ENCODE results near the gene RPA1.
A peak's percentile ranks its signal among the peaks of the same experiment; 100 is the strongest.
"Not testable (repeated sequence)": the region's sequence is repeated elsewhere in the genome, so short reads cannot be mapped to it uniquely, and the experiment has no call there.

Gene RPA1

DNA sequence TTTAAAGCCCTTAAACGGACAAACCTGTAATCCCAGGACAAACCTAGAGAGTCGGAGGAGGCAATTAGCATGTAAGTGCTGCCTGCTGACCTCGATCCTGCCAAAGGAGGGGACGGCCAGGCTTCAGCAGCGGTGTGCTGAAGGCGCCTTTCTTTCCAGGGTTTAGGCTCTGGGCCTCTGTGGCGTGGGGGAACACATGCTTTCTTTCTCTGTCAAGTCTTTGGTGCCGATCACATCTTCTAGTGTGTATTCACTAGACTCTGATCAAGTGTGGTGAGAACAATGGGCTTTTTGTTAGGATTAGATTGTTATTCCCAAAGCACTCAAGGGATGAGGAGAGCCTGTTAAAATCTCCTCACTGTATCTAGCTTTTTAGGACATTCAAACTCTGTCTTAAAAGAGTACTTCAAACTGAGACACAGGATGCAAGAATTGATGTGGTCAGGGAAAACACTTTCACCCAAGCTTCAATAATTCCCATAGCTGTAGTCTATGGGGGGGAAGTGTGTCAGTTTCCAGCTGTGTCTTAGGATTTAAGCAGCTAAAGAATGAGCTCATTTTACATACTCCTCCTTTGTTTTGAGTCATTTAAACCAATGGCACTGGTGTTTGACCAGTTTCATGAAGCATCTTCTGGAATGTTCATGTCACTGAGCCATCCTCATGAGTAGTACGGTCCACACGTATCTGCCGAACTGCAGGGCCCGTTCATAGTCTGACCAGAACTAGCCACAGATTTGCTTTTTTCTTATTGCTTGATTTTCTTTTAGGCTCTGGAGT, 51.2 kb downstream of the RPA1 start:
- DNase-seq: no peak

- peak; percentile 23 for DNase-seq
These were observed 53.0 kb downstream of the RPA1 start for GRCh38 chr17:1882836-1883235.

- DNase-seq: no peak
These were observed 53.7 kb downstream of the RPA1 start for GRCh38 chr17:1883536-1883935.

DNA sequence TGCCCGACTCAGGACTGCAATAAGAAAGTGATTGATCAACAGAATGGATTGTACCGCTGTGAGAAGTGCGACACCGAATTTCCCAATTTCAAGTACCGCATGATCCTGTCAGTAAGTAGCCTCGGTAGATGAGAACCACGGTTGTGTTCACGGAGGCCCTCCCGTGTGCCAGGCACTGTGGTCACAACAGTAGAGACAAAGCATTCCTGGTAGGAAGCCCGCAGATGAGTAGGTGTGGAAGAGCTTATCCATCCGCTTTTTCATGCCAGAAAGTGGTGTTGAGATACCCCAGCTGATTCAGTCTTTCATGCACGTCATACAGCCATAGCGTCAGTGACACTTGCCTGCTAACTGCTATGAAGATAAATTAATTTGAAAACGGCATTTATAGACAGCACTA, 58.9 kb downstream of the RPA1 start:
- DNase-seq: no peak

GRCh38 chr17:1890758-1891450, 61.1 kb downstream of the RPA1 start:
- no peak for DNase-seq

GRCh38 chr17:1894753-1895339, 65.0 kb downstream of the RPA1 start:
- DNase-seq: no peak

DNA sequence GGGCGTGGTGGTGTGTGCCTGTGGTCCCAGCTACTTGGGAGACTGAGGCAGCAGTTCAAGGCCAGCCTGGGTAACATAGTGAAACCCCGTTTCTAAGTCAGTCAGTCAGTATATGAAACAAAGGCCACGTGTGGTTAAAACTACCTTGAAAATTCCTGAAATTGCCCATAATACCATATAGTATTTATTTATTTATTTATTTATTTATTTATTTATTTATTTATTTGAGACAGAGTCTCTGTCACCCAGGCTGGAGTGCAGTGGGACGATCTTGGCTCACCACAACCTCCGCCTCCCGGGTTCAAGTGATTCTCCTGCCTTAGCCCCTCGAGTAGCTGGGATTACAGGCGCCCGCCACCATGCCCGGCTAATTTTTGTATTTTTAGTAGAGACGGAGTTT, 65.7 kb downstream of the RPA1 start:
- DNase-seq: not testable (repeated sequence)

- no peak for DNase-seq
These were observed 66.7 kb downstream of the RPA1 start for GRCh38 chr17:1896243-1897104.

DNA sequence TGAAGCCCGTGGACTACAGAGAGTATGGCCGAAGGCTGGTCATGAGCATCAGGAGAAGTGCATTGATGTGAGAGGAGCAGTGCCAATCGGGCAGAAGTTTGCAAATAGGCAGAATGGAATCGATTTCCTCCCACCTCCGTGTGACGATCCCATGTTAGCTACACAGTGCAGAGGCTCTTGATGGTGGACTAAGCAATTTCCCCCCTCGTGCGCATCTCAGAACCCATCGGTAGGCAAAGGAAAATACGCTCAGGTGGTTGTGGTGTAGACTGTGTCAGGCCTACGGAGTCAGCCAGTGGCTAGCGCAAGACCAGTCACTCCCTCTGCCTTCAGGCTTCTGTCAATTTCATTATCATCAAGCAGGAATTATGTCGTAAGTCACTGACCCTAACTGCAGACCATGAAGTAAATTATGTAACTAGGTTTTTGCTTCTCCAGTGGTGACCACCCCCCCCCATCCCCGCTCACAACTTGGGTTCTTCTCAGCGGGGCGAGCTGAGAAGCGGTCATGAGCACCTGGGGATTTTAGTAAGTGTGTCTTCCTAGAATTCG, 67.4 kb downstream of the RPA1 start:
- DNase-seq: no peak

- no peak for DNase-seq
These were observed 68.5 kb downstream of the RPA1 start for GRCh38 chr17:1898332-1898731.

DNA sequence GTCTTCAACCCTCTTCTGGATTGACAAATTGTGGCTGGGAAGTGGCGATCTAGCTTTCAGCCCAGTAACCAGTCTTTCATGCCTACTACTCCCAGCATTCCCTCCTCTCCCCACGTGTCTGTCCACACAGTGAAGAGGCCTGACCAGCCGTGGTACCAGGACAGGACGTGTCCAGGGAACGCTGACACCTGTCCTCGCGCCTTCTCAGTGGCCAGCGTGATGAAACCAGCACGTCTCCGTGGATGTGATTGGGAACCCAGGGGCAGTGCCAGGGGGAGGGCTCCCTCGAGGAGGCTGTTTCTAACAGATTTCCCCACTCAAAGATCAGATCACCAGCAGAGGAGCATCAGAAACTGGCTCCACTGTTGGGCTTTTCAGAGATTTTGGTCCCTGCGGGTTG, 69.1 kb downstream of the RPA1 start:
- no peak for DNase-seq

DNA sequence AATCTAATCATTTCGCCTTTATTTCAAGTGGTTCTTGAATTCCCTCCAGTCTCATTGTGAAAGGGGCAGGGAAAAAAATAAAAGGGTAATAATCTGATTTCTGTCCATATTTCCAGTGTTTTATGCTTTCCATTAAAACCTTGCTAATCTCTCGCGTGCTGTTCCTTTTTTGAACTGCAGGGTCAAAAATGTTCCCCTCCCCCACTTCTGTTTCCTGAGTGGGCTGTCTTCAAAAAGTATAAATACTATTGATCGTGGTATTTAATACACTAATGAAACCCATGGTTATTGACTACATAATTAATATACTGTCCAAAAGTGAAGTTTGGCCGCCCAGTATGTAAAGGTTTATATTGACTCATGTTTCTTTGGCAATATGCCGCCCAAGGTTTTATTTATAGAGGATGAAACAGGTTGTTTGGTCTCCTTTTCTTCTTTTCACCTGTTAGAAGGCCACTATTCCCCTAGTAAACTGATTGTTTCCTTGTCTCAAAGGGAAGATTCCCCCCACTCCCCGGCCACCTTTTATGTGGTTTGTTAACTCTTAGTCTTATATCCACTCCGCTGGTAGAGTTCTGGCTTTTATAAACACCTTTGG, 69.7 kb downstream of the RPA1 start:
- no peak for DNase-seq

GRCh38 chr17:1904273-1905182, 74.7 kb downstream of the RPA1 start:
- DNase-seq: no peak

DNA sequence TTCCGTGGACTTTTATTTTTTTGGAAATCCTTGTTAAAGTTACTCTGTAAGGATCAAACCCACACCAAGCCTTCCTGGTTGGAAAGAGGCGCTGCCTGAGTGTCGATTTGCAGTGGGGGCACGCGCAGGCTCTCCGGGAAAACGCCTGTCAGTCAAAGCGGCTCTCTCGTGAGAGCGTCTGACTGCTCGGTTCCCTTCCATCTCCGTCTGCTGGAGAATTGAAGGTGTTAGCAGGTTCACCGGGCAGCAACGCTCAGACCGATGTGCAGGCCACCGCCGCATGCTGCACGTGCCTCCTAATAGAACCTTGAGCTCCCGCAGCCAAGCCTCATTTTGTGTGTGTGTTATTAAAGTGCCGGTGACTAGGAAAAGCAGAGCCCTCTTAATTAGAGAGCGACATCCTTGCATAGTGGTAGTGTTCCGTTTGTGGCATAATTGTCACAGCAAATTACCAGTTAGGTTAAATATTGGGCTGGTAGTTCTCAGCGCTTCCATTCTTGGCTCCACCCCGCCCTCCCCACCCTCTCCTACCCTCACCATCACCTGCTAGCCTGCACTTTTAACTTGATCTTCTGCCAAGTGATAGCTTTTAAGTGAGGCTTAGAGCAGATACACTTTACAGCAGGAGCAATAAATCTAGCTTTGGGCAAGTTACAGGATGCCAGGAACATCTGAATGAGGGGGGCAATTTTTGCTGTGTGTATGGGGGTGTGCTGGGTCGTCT, 75.5 kb downstream of the RPA1 start:
- DNase-seq: no peak

- no peak for DNase-seq
These were observed 76.9 kb downstream of the RPA1 start for GRCh38 chr17:1906662-1907101.

- no peak for DNase-seq
These were observed 77.4 kb downstream of the RPA1 start for GRCh38 chr17:1907216-1907631.

- no peak for DNase-seq
These were observed 78.3 kb downstream of the RPA1 start for GRCh38 chr17:1907909-1908698.

GRCh38 chr17:1908699-1909309, 79.0 kb downstream of the RPA1 start:
- DNase-seq: no peak

- no peak for DNase-seq
These were observed 80.2 kb downstream of the RPA1 start for GRCh38 chr17:1909985-1910384.
